ENCODE results near the gene SYNE2. TPM values are rescaled to one million over a fixed set of nuclear protein-coding genes. Genes with fewer than 3 reads are reported as not detected.

Gene SYNE2
- total and polyA plus RNA-seq, 10 of the 15 experiments (the other 5 are each of a cell fraction or from before 2014, with no cell fraction given) = 2.1 to 52.7 (median 38.1) TPM

- ATAC-seq = no peak
- H3K4me2 ChIP-seq (ENCODE audit: control insufficient read depth, insufficient read depth) = no peak overlapping the region
- no peaks in the 10 kb centered on the region for H3K4me1 ChIP-seq (ENCODE audit: control insufficient read depth, insufficient read depth, low read length)
- no peak overlapping the region for H3K4me3 ChIP-seq
- no peaks in the 10 kb centered on the region for H3K79me2 ChIP-seq (ENCODE audit: control insufficient read depth, insufficient read depth, low read length)
- no peaks in the 10 kb centered on the region for H3K27me3 ChIP-seq (replicated peaks in 1 of 2; ENCODE audit: control insufficient read depth in 2 of 2, insufficient read depth in 2 of 2, low read length in 1 of 2)
- CTCF ChIA-PET = no interaction called here
- H3K36me3 ChIP-seq (ENCODE audit: control insufficient read depth in 2 of 2, insufficient read depth in 2 of 2, low read length in 1 of 2) = peaks cover 0 to 4% of the 10 kb centered on the region in 2 experiments; a peak in 2 of 4 replicates
- intact Hi-C loops (cut with micrococcal nuclease; ENCODE audit: unreplicated experiment) (no loop called here), in situ Hi-C loops (cut with MboI) (no loop called here)
- SMC1A ChIA-PET (ENCODE audit: uncharacterized antibody, unreplicated experiment) = interaction anchor here (0.8 to 1.6 kb wide), 3 partner anchors 9 to 50 kb away, joined by 3 to 4 read pairs (median 3); no protein-coding TSS in a partner anchor
- RAD21 ChIA-PET (ENCODE audit: unreplicated experiment) = no interaction called here
- no peak overlapping the region for H3K9ac ChIP-seq (ENCODE audit: control insufficient read depth, insufficient read depth, low read length)
- FAIRE-seq = no peak
- no peaks in the 10 kb centered on the region for H4K20me1 ChIP-seq (ENCODE audit: control insufficient read depth, insufficient read depth)
- H3K9me3 ChIP-seq (replicated peaks; ENCODE audit: control insufficient read depth, insufficient read depth, low read length) = no peaks in the 10 kb centered on the region
- WGBS (ENCODE audit: insufficient coverage, insufficient replicate concordance, low lambda C conversion rate, missing lambda C conversion rate) = 100% methylated on average over 1 of the region's 1 CpG
- no peak overlapping the region for H2AFZ ChIP-seq (ENCODE audit: control insufficient read depth, low read depth, low read length)
- POLR2A ChIA-PET = interaction anchor here (1.3 kb wide), 1 partner anchor 52 kb away, joined by 3 read pairs; no protein-coding TSS in a partner anchor
- DNase-seq (ENCODE audit: low read depth, low spot score) = no peak
- no peak for TF ChIP-seq JUNB (IDR thresholded peaks at IDR 0.05)
- TF ChIP-seq KDM1A (IDR thresholded peaks at IDR 0.05; ENCODE audit: borderline replicate concordance) = no peak
- no peak for TF ChIP-seq NFYA (IDR thresholded peaks at IDR 0.05; ENCODE audit: borderline replicate concordance, low read depth, low read length)
- no peak for TF ChIP-seq ZBTB11 (CRISPR knock-in tag; IDR thresholded peaks at IDR 0.05)
- no peak overlapping the region for H3K27ac ChIP-seq (ENCODE audit: control insufficient read depth, insufficient read depth)
- no TSS peak for BruUV-seq (replicated peaks)
These were observed 332.4 kb downstream of the SYNE2 start for GRCh38 chr14:64185184-64185583.
